ENCODE results near the gene AK3. TPM values are rescaled to one million over a fixed set of nuclear protein-coding genes. Genes with fewer than 3 reads are reported as not detected.
"Not testable (repeated sequence)": the region's sequence is repeated elsewhere in the genome, so short reads cannot be mapped to it uniquely, and the experiment has no call there.

Gene AK3
- 28.9 and 29.4 TPM in 2 replicates for total RNA-seq

DNA sequence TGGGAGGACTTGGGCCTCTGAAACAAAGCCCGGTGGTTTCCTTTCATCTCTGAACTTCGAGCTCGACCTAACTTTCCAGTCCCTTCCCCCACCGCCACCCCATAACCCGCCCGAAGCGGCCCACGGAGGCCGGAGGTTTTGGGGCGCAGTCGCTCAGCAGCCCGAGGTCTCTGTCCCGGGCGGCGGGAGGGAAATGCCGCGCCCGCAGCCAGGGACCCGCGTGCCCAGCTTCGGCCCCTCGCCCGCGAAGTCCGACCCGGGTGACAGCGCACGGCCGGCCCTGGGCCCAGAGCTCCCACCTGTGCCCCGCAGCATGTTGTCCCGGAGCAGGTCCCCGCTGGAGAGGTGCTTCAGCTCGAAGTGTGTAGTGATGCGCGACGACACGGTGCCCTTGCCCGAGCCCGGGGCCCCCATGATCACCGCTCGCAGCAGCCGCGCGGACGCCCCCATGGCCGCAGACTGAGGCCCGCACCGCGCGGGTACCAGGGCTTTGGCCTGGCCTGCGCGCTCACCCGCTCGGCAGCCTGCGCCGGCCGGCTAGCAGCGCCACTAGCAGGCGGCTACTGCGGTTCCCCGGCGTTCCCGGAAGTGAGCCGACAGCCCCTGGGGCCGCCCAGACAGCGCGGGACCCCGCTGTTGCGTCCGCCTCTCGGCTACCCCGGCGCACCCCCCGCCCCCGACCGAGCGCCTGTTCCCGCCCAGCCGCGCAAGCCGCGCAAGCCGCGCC, at the start of gene AK3:
Gene AK3 (minus strand): TSS at position 565 of the 727 bp plus-strand sequence. CDS start 115 bp downstream, at position 450.
- intact Hi-C loops (cut with micrococcal nuclease): loop anchor here (1.0 to 5.0 kb wide), 6 partner anchors 52 to 1266 kb away; partner anchors contain the start of genes CDC37L1, JAK2, PLGRKT and PLPP6

DNA sequence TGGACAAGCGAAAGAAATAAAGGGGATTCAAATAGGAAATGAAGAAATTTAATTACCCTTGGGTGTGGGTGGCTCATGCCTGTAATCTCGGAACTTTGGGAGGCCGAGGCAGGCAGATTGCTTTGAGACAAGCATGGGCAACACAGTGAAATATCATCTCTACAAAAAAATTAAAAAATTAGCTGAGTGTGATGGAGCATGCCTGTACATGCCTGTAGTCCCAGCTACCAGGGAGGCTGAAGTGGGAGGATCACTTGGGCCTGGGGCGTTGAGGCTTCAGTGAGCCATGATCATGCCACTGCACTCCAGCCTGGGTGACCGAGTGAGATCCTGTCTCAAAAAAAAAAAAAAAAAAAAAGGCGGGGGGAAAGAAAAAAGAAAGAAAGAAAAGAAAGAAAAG, 47.7 kb upstream of the AK3 start:
- intact Hi-C loops (cut with micrococcal nuclease): no loop called here

GRCh38 chr9:4787876-4788275, 46.9 kb upstream of the AK3 start:
- intact Hi-C loops (cut with micrococcal nuclease): no loop called here

DNA sequence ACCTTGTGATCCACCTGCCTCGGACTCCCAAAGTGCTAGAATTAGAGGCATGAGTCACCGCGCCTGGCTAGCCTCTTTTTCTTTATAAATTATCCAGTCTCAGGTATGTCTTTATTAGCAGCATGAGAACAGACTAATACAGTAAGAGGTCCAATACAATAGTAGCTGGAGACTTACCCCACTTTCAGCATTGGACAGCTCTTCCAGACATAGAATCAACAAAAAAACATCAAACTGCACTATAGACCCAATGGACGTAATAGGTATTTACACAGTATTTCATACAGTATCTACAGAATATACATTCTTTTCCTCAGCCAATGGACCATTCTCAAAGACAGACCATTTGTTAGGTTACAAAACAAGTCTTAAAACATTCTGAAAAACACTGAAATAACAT, 45.6 kb upstream of the AK3 start:
- intact Hi-C loops (cut with micrococcal nuclease): no loop called here

DNA sequence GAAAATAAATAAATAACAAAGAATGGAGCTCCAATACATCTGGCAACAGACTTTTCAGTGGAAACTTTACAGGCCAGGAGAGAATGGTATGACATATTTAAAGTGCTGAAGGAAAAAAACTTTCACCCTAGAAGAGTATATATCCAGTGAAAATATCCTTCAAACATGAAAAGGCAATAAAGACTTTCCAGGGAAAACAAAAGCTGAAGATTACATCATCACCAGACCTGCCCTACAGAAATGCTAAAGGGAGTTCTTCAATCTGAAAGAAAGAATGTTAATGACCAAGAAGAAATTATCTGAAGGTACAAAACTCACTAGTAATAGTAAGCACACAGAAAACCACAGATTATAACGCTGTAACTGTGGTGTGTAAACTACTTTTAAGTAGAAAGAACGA, 43.4 kb upstream of the AK3 start:
- intact Hi-C loops (cut with micrococcal nuclease): no loop called here

- intact Hi-C loops (cut with micrococcal nuclease): not testable (repeated sequence)
Measured at GRCh38 chr9:4783191-4783590, 42.2 kb upstream of the AK3 start.

DNA sequence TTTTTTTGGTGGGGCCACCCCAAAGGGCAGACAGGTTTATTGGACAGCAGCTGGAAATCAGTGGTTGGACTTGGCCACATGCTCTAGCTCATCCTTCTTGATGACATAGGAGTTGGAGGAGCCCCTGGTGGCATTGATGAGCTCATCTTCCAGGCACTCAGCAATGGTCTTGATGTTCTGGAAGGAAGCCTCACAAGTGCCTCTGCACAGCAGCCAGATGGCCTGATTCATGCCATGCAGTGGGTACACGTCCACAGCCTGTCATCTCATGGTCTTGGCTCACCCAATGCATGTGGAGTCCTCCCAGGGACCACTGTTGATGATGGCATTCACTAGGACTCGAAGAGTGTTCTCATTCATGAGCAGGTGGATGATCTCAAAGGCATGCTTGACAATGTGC, 40.4 kb upstream of the AK3 start:
- intact Hi-C loops (cut with micrococcal nuclease): no loop called here

- intact Hi-C loops (cut with micrococcal nuclease): no loop called here
Measured at GRCh38 chr9:4780651-4781050, 39.6 kb upstream of the AK3 start.

- intact Hi-C loops (cut with micrococcal nuclease): not testable (repeated sequence)
Measured at GRCh38 chr9:4774958-4775357, 34.0 kb upstream of the AK3 start.

- intact Hi-C loops (cut with micrococcal nuclease): no loop called here
Measured at GRCh38 chr9:4774209-4774608, 33.2 kb upstream of the AK3 start.

- intact Hi-C loops (cut with micrococcal nuclease): no loop called here
Measured at GRCh38 chr9:4771788-4772187, 30.8 kb upstream of the AK3 start.

GRCh38 chr9:4769321-4770080, 28.5 kb upstream of the AK3 start:
- intact Hi-C loops (cut with micrococcal nuclease): no loop called here

DNA sequence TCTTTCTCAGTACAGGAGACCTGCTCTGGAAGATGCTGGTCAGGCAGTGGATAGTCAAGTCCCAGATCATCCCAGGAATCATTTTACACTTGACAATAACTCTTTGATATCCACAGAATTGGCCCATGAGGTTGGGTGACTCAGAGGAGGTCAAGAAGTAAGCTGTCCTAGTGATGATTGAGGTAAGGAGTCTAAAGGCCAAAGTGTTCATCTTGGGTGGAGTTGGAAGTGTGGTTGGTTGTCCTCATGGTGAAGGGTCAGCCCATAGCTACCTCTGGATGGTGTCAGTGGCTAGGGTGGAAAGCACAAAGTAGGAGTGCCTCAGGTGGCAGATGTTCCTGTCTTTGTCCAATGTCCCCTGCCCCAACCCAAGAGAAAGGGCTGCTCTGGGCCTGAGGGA, 27.7 kb upstream of the AK3 start:
- intact Hi-C loops (cut with micrococcal nuclease): no loop called here

DNA sequence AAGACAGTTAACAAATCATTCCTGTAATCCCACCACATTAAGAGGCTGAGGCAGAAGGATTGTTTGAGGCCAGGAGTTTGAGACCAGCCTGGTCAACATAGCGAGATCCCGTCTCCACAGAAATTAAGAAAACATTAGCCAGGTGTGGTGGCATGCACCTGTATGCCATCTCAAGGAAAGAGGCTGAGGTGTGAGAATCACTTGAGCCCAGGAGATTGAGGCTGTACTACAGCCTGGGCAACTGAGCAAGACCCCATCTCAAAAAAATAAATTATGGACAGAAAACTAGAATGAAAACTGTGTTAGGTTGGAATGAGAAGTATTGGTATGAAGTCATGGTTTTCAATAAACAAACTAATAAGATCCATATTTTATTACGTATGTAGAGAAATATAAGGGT, 23.0 kb upstream of the AK3 start:
- intact Hi-C loops (cut with micrococcal nuclease): loop anchor here (5.0 kb wide), 2 partner anchors 173 to 673 kb away; partner anchors contain the start of gene PLGRKT

DNA sequence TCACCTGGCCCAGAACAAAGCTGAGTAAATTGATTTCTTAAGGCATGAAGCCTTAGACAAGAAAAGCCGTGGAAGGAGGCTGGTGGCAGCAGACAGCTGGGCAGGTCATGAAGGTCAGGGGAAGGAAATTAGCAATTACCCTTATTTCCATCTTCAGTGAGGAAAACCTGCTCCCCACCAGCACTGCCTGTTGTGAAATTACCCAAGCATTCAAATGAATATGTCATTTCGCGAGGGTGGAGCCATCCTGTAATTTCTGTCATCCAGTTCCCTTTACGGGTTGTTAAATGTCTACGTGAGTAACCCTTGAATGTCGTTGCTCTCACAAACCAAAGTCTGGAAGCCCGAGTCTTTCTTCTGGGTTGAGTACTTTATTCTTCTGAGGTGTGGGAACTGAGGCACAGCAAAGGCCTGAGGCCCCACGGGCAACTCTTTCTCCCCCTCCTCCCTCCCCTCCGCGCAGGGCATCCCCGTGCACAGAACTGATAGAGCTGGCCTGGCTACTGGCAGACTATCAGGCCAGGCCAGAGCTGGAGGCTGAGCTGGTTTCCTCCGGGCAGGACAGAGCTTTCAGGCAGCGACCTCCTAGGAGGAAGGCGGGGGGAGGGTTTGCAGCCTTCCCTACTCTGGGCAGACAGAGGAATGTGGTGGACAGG, 22.0 kb upstream of the AK3 start:
- intact Hi-C loops (cut with micrococcal nuclease): loop anchor here (1.0 to 5.0 kb wide), 5 partner anchors 161 to 674 kb away; partner anchors contain the start of gene PLGRKT

DNA sequence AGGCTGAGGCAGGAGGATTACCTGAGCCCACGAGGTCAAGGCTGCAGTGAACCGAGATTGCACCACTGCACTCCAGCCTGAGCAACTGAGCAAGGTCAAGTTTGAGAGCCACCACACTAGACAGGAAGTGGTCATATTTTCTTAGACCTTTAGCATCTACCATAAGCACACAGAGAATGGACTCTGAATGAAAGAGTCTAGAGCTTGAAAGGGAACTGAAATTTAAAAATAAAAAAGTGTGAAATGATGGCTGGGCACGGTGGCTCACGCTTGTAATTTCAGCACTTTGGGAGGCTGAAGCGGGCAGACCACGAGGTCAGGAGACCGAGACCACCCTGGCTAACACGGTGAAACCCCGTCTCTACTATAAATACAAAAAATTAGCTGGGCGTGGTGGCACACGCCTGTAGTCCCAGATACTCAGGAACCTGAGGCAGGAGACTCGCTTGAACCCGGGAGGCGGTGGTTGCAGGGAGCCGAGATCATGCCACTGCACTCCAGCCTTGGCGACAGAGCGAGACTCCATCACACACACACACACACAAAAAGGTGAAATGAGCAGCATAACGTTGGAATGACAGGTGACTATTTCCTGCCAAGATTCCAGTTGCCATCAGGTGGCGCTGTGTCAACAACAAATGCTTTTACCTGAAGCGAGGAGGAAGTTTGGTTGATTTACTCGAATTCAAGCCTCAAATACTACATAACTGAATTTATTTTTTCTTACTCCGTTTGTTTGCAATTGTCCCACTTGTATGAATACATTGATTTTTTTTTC, 21.3 kb upstream of the AK3 start:
- intact Hi-C loops (cut with micrococcal nuclease): loop anchor here (1.0 to 5.0 kb wide), 5 partner anchors 162 to 675 kb away; partner anchors contain the start of gene PLGRKT

DNA sequence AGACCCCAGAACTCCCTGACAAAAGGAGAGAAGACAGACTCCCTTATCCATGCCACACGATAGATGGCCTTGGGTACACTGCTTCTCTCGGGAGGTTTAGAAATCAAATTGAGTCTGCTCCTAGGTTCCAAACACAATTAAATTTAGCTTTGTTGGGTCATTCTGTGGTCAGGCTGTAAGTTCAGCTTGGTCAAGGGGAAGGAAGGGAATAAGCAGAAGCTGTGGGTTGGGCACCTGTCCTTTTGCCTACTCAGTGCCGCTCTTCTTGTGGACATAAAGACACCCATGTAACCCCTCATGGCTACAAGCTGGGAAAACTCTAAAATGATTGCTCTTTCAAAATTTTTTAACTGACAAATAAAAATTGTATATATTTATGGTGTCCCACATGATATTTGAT, 19.1 kb upstream of the AK3 start:
- intact Hi-C loops (cut with micrococcal nuclease): loop anchor here (5.0 kb wide), 2 partner anchors 177 to 677 kb away; partner anchors contain the start of gene PLGRKT

GRCh38 chr9:4756420-4756819, 15.4 kb upstream of the AK3 start:
- intact Hi-C loops (cut with micrococcal nuclease): loop anchor here (5.0 kb wide), 1 partner anchor 836 kb away; no protein-coding TSS in a partner anchor

DNA sequence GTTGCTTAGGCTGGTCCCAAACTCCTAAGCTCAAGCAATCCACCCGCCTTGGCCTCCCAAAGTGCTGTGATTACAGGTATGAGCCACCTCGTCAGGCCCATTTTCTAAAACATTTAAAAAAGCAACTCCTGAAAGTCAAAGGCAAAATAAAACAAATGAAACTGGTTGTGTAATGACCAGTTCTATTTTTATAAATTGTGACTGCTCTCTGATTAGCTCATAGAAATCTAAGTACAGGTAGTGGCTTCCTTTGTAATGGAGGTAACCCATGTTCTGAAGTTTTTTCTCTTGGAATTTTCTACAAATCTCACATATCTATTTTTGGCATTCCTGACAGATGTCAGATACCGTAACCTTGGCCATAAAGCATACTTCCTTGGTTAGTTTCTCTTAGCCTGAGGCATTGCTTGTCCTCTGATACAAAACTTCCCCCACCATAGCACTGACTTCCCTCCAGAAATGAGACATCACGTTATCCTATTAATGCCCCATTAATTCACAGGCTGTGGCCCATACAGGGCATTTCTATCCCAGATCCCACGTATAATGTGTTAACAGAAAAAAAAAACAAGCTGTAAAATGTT, 14.1 kb upstream of the AK3 start:
- intact Hi-C loops (cut with micrococcal nuclease): loop anchor here (5.0 kb wide), 1 partner anchor 837 kb away; no protein-coding TSS in a partner anchor

DNA sequence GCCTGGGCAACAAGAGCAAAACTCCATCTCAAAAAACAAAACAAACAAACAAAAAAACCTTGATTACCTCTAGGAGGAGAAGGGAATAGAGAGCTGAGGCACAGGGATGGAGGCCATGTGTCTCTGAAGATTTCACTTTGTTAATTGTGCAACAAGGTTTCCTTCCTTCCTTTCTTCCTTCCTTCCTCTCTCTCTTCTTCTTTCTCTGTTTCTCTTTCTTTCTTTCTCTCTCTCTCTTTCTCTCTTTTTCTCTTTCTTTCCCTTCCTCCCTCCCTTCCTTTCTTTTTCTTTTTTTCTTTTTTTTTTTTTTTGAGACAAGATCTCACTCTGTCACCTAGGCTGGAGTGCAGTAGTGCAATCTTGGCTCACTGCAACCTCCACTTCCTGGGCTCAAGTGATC, 13.5 kb upstream of the AK3 start:
- intact Hi-C loops (cut with micrococcal nuclease): not testable (repeated sequence)
